Measurements from ENCODE around the gene RBAK.

GRCh38 chr7:5083311-5083711 is 37.7 kb downstream of the RBAK start:
- TF ChIP-seq CTCF (IDR thresholded peaks at IDR 0.05) (no peak), POLR2A (IDR thresholded peaks at IDR 0.05) (no peak)
